ENCODE data around the gene SPDL1.
A peak's percentile ranks its signal among the peaks of the same experiment; 100 is the strongest.

Gene SPDL1

DNA sequence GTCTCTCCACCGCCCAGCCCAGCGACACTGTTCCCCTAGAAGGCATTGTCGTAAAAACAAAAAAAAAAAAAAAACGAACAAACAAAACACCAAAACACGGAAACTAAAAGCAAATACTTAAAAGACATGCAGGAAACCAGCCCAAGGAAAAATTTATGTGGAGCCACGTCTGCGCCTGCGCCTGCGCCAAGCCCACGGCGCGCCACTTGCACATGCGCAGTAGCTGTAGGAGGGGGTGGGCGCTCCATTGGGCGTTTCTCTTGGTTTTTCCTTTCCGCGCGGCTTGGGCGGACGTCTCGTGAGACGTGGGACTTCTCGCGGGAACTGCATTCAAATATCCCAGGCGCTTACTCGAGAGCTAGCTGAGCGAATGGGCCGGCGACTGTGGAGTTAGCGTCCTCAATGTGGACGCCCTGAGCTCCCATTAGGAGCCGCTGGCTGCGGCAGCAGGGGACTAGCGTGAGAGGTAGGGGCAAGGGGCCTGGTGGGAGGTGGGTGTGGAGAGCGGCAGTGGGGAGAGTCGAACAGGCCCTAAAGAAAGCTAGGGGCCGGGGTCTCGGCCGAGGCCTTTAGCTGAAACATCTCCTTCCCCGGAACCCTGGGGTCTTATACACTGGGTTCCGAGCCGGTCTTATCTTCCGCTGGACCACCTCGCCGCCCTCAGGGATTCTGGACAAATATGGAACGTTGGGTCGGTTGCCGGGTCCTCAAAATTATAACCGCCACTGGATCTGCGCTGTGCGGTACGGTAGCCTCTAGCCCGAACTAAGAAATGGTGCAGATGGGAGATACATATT lies at the start of gene SPDL1:
TSS of gene SPDL1 (plus strand) at position 350 of the 797 bp plus-strand sequence. CDS start 4,644 bp downstream, outside the sequence.
- DNase-seq = peak; percentile 97

DNA sequence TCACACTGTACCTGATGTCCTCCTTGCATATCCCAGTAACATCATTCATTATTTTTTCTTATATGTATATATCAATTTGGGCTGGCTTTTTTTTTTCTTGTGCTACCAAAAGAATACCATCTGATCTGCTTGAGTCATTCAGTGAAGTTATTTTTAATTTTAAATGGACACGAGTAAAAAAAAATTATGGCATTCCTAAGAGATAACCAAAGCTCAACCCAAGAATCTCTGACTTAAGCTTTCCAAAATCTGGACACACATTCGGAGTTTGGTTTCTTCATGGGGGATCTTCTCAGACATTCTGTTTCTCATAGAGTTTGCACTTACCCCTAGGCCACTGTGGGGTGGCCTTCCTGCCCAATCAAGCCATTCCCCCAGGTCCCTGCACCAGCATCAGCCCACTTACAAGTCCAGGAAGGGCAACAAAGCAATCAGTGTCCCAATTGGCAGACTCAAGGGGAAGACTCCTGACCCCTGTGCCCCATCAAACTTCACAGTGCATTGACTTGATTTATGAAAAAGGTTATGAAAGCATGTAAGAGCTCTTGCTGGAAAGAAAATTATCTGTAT lies 49.2 kb upstream of the SPDL1 start:
- DNase-seq = no peak

- no peak for DNase-seq
Measured at GRCh38 chr5:169534939-169535338, 48.6 kb upstream of the SPDL1 start.

DNA sequence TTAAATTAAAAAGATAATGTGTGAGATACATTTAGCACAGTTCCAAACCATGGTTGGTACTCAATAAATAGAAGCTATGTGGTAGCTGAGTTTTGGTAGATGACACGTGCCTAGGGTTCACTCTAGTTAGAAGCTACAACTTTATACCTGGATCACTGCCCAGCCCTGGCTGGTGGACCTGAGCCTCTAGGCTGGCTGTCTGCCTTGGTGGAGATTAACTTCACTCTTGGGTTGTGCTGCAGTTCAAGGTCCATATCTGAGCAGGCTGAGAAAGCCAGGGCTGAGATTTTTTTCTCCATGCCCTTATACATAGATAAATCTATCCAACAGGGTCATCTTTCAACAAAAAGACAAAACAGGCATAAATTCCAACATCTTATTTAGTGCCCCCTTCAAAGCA lies 44.6 kb upstream of the SPDL1 start:
- no peak for DNase-seq

DNA sequence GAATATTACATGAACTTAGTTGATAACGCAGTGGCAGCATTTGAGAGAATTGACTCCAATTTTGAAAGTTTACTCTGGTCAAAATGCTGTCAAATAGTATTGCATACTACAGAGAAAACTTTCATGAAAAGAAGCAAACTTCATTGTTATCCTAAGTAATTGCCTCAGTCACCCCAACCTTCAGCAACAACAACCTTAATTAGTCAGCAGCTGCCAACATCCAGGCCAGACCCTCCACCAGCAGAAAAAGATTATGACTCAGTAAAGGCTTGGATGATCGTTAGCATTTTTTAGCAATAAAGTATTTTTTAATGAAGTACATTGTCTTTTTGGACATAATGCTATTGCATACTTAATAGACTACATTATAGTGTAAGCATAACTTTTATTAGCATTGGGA lies 40.8 kb upstream of the SPDL1 start:
- DNase-seq = no peak

DNA sequence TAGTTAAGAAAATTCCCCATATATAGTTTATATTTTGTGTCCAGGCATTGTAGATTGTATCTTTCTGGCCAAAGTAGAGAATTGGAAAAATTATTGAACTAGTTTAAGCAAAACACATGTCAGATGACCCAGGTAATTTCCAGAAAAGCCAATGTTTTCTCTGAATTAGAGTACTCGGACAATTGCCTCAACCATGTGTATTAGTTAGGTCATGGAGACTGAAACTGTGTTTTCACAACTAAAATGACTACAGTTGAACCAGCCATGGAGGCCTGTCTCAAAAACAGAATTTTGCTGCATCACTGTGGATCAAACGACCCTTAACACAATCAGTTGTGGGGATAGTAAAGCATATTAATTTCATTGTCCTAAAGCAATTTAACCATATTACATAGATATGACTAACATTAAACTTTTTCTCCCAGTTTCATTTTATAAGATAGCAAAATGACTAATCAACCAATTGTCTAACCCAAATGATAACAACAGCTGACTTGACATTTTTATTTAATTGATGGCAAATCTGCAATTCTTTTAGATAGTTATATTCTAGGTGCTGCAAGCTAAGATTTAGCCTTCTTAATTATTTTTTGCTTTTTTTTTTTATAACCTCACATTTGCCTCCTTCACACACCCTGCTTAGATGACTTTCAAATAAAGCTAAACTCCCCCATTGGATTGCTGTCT lies 39.2 kb upstream of the SPDL1 start:
- DNase-seq = no peak

- no peak for DNase-seq
Measured at GRCh38 chr5:169545762-169546161, 37.8 kb upstream of the SPDL1 start.

DNA sequence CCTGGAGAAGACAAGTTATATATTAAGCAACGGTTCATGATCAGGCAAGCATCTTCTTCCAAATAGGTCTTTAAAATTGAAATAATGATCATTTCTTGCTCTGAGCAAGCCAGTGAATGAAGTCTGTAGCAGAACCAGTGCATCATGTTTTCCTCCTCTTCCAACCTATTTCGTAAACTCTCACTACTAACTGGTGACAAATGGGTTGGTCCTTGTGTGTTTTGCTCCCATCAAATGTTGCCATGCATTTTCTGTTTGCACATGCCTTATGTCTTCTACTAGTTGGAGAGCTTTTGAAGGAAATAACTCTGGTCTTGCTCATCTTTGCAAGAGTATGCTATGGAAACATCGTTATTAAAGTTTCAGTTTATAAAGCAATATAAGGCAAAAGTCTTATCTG lies 37.2 kb upstream of the SPDL1 start:
- DNase-seq = no peak

DNA sequence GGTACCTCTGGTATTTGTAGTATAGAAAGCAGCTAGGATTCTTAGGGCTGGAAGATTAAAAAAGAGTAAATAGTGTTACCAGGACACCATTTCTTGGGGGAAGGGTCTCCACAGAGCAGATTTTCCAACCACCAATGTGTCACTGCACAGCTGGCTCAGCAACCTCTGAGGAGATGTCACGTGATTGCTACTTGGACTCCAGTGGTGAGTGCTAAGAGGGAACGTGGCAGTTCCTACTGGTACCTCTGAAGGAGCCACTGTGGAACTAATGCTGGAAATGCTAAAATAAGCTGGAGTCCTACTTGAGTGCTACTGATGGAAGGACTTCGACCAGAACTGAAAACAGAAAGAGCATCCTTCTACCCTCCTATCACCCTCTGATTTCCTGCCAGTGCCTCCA lies 36.1 kb upstream of the SPDL1 start:
- DNase-seq = no peak

- DNase-seq = no peak
Measured at GRCh38 chr5:169548315-169548714, 35.3 kb upstream of the SPDL1 start.

- no peak for DNase-seq
Measured at GRCh38 chr5:169549453-169550100, 34.0 kb upstream of the SPDL1 start.

DNA sequence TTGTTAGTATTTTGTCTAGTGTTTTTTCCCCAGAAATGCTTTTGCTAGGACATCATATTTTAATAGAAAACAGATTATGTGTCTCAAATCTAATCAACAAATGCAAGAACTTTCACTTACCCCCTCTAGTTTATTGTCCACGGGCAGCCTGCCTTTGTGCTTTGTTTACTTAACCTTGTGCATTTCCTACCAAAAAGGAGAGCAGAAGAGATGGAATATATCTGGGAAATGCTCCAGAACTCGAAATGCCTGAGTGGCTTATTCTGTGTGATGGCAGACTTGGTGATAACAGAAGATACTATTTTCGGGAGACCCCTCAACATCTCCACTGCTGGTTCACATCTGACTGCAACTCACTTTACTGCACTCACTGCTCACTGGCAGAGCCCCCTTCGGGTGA lies 33.3 kb upstream of the SPDL1 start:
- no peak for DNase-seq

GRCh38 chr5:169551146-169551545 lies 32.4 kb upstream of the SPDL1 start:
- DNase-seq = no peak

- no peak for DNase-seq
Measured at GRCh38 chr5:169551696-169552095, 31.9 kb upstream of the SPDL1 start.

GRCh38 chr5:169554251-169554650 lies 29.3 kb upstream of the SPDL1 start:
- no peak for DNase-seq

GRCh38 chr5:169557838-169558237 lies 25.7 kb upstream of the SPDL1 start:
- no peak for DNase-seq

DNA sequence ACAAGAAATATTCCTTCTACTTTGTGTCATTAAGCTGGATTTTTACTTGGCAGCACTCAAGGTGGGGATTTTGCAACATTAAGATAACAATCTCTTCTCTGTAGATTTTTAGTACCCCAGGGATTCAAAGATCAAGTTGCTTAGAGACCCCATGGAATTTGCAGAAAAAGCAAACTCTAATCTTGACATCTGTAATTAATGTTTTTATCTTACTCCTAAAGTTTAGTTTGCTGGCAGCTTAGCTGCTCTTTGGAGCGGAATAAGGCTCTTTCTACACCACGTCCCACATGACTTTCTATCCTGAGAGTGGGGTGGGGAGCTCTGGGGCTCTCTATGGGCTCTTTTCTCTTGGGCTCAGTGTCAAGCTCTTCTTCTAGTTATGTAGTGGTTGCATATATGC lies 21.7 kb upstream of the SPDL1 start:
- DNase-seq = no peak

GRCh38 chr5:169563369-169563768 lies 20.2 kb upstream of the SPDL1 start:
- DNase-seq = no peak

DNA sequence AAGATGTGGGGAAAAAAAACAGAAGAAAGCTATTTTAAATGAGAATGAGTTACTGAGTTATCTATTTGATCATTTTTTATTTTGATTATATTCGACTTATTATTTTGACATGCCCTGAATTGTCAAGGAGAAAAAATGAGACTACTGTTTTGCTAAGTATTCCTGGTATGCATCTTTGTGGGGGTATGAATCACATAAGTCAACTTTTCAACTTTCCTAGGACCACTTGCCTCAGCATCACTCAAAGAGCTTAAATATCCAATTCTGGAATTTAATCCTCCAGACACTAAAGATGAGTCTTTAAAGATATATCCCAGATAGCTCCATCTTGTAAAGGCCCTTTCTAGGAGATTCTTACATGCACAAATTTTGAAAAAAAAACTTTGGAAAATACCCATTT lies 17.4 kb upstream of the SPDL1 start:
- DNase-seq = no peak

DNA sequence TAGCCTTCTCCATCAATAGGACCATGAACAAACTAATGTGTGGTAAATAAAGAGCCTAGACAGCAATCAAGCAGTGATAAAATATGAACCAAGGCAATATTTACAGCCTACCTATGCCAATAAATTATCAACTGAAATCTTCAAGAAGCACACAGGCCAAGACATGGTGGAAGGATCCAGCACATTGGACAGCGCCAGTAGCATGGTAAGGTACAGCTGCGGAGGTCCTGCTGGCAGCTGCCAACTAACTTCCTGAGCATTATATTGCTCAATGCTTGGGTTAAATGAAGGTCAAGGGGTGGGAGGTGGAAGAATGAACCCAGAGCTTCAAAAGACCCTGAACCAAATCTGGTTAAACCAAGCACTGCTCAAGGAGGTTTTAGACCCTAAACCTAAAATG lies 16.5 kb upstream of the SPDL1 start:
- no peak for DNase-seq

DNA sequence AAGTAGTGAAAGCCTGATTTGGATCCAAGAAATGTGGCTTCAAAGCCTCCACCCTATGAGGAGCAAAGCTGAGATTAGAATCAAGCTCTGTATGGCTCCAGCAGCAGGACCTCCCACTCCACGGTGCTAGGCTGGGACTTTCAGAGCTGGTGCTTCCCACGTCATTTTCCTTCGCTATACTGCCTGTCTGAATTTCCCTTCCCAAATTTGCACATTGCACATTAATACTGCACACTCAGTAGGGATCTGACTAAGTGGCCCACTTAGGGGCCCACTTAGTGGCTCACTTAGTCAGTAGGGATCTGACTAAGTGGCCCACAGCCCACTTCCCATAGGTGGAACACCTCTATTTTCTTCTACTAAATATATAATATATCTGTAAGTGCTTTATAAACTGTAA lies 14.1 kb upstream of the SPDL1 start:
- no peak for DNase-seq

GRCh38 chr5:169571355-169571754 lies 12.2 kb upstream of the SPDL1 start:
- no peak for DNase-seq

DNA sequence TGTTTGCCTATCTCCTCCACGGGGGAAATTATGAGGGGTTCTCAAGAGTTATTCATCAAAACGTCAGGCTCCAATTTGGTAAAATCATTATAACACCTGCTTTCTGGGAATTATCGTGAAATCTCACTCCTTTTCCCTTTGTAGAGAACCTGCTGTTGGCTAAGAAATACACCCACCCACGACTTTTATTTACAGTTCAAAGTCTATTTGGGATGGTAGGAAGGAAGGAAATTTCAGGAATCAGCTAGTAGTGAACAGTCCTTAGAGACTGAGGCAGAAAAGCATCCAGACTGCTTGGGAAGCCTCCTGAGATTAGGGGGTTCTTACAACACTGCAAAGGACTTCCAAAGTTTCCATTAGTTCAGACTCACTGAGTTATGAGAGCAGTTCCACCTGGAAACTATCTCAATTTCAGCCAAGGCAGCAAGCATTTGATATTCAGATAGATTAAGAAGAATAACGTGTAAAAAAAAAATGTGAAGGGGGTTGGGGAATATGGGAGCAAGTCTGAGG lies 9.4 kb upstream of the SPDL1 start:
- DNase-seq = no peak
